Stimulated activated CD8-positive, alpha-beta memory T cell treated with anti-CD3 and anti-CD28 coated beads, Interleukin-7, amount 100 ng/mL, for 48 hours (primary cell): Measurements from ENCODE around the gene PRSS48.
A peak's percentile ranks its signal among the peaks of the same experiment; 100 is the strongest.
"Not testable (repeated sequence)": the region's sequence is repeated elsewhere in the genome, so short reads cannot be mapped to it uniquely, and the experiment has no call there.

Experiments used
- DNase-seq, 2 donors: peaks; one replicate each; pipeline ENCODE4 v3.0.0-alpha.2; 2020; ENCODE audit warnings: low read depth in 1 of 2; ENCODE audit errors: extremely low read depth in 1 of 2

Gene PRSS48

GRCh38 chr4:151315212-151315886 lies 38.4 kb downstream of the PRSS48 start:
- DNase-seq = no peak

GRCh38 chr4:151316645-151317044 lies 39.7 kb downstream of the PRSS48 start:
- no peak for DNase-seq

GRCh38 chr4:151318307-151319006 lies 41.5 kb downstream of the PRSS48 start:
- DNase-seq = no peak

DNA sequence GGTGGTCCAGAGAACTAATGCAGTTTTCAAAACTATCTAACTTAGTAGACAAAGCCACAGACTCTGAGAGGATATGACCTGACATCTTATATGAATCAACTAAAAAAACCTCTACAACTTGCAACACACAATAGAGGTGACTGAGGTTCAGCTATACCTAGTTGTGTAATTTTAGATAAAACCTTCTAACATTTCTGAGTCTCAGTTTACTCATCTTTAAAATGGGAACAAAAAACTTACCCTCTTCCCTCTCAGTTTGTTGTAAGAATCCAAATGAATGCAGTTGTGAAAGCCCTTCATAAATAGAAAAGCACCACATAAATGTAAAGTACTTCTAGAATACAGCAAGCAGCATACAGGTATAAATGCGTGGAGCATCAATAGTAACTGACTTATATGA lies 42.5 kb downstream of the PRSS48 start:
- no peak for DNase-seq

DNA sequence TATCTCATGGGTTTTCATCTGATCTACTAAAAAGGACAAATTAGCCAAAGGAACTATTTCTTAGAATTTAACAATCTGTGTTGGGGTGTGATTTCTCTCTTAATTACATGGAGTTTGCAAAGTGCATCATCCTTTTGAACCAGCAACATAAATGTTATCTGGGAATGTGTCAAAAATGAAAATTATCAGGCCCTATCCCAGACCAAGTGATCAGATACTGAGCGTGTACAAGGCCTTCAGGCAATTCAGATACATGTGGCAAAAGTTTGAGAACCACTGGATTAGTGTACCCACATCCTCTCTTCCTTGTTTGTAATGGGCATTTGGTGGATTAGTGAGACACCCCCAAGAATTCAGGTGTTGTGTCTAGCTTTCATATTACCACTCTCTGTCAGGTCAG lies 44.6 kb downstream of the PRSS48 start:
- DNase-seq = no peak

- not testable (repeated sequence) for DNase-seq
Observed at GRCh38 chr4:151322161-151322560, 45.2 kb downstream of the PRSS48 start.

GRCh38 chr4:151322570-151322969 lies 45.6 kb downstream of the PRSS48 start:
- DNase-seq = no peak

- no peak for DNase-seq
Observed at GRCh38 chr4:151323667-151324066, 46.7 kb downstream of the PRSS48 start.

DNA sequence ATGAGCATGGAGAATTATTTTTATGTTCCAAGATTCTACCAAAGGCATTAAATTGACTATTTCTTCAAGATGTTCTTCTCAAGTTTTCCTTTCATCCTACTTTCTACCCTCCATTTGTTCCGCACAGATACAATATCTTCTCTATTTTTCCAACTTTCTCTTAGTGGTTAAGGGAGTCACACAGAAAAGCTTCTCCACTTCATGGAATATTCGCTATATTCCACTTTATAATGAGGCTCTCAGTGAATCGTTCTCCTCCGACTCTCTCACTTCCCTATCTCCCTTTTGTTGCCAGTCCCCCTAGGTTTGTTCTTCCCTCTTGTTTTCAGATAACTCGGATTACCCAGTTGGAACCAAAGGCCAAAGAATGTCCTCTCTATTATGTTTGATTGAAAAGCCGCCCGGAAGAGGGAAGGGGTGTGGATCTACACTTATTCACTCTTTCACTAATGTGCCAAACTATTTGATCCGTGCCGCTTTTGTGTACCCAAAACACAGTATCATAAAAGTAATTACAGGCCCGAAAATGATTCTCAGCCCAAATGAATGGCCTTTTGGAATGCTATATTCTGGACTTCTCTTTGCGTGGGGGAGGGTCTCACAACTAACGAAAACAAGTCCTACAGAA lies 47.3 kb downstream of the PRSS48 start:
- DNase-seq = no peak

- peak; percentile 1 to 10 for DNase-seq
Observed at GRCh38 chr4:151324752-151325110, 47.8 kb downstream of the PRSS48 start.

DNA sequence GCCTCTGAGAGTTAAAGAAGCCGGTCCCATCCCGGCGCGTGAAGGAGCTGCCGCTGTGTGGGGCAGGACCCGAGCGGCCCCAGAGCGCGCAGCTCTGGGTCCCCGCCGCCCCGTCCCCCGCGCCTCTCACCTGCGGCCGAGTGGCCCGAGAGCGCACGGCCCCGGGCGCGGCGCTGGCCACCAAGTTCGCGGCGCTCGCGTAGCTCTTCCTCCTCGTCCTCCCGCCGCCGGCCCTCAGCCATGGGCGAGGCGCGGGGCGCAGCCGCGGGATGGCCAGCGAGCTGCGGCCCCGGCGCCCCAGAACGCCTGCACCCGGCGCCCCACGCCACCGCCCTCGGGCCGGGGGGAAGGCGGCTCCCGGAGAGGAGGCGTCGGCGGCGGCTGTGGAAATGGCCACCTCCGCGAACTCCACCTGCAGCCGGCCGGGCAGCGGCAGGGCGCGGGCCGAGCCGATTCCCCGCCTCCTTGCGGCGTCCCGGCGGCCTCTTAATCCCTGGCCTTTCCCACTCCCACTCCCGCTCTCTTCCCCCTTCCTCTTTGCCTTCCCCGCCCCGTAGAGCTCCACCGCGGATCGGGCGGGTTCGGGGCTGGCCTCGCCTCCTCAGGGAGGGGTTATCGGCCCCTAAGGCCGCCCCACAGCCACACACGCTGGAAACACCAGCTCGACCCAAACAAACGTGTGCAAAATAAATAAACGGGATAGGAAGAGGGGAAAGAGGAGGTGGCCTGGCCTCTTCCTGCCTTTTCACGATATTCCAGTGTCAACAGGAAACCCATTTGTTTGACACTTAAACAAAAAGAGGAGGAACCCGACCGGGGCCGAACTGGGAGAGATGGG lies 48.4 kb downstream of the PRSS48 start, which contains the start of gene SH3D19:
Gene SH3D19 (minus strand): TSS at position 495 of the 838 bp plus-strand sequence. CDS start 253 bp downstream, at position 242.
- DNase-seq = no peak

- no peak for DNase-seq
Observed at GRCh38 chr4:151325949-151326246, 48.9 kb downstream of the PRSS48 start.

GRCh38 chr4:151329217-151330007 lies 52.5 kb downstream of the PRSS48 start:
- DNase-seq = no peak

DNA sequence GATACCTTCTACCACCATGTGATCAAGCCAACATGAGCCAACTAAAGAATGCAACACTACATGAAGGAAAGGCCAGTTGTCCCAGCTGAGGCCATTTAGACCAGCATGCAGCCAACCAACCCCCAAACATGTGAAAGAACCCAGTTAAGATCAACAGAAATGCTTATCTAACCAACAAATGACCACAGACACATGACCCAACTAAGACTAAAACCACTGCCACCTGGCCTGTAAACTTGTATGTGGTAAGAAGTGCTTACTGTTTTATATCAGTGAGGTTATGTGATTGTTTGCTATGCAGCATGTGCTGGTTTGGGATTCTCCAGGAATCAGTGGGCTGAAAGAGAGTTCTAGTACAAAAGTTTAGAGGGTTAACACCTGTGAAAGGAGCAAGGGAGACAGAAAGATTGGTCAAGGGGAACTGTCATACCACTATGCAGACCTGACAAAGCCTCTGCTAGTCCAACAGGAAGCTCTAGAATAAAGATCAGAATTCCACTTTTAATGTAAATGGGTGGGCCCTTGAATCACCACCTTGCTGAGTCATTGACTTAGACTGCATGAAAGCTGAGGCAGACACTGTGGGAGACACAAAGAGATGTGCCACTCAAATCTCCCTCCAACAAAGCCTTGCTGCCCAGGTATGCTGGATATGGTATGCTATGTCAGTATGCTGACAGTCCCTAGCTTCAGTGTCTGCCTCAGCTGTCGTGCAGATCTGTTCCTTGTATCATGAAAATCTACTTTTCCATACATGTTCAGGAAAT lies 54.5 kb downstream of the PRSS48 start:
- no peak for DNase-seq

DNA sequence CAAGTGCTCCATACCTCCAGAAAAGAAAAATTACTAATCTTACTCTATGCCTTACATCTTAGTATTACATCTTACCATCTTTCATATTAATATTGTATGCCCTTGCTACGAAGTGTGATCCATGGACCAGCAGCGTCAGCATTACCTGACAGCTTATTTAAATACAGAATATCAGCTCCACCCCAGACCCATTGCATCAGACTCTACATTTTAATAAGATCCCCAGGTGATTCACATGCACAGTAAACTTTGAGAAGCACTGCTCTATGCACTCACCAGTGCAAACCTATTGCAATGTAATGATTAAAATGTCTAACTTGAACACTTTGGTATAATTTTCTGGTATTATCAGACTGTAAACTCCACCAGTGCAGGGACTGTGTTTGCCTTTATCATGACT lies 62.5 kb downstream of the PRSS48 start:
- no peak for DNase-seq

- no peak for DNase-seq
Observed at GRCh38 chr4:151340751-151341385, 63.9 kb downstream of the PRSS48 start.
